ENCODE results near the gene NR5A1.

GRCh38 chr9:124544535-124544934 is 37.3 kb upstream of the NR5A1 start:
- TF ChIP-seq OSR1 (CRISPR knock-in tag; IDR thresholded peaks at IDR 0.05) (no peak), GLIS3 (CRISPR knock-in tag; IDR thresholded peaks at IDR 0.05) (no peak), CREB5 (CRISPR knock-in tag; IDR thresholded peaks at IDR 0.05; ENCODE audit: low read depth) (no peak)
